NCI-H2196 (cell line): Measurements from ENCODE around the gene SLC46A1.

ENCODE experiments used
- DNase-seq: peaks from one replicate; lab custom pipeline; 2025; ENCODE audit not compliant: unreplicated experiment; lab: John Stamatoyannopoulos, UW

Gene SLC46A1

GRCh38 chr17:28404461-28404811 lies 1.6 kb downstream of the SLC46A1 start:
- no peak for DNase-seq

DNA sequence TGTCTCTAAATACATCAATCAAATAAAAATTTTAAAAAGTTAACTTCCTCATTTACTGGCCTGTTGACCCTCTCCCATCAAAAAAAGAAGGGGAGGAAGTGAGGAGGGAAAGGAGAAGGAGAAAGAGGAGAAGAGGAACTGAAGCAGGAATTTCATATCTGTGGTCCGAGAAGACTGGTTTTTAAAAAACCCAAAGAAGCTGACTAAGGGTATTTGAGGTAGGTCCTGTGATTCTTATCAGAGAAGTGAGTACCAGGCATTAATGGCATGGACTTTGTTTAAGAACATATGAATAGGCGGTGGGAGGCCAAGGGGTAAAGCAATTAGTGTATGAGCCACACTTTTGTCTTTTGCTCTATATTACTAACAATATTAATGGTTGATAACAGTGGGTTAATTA lies 2.0 kb downstream of the SLC46A1 start:
- no peak for DNase-seq

DNA sequence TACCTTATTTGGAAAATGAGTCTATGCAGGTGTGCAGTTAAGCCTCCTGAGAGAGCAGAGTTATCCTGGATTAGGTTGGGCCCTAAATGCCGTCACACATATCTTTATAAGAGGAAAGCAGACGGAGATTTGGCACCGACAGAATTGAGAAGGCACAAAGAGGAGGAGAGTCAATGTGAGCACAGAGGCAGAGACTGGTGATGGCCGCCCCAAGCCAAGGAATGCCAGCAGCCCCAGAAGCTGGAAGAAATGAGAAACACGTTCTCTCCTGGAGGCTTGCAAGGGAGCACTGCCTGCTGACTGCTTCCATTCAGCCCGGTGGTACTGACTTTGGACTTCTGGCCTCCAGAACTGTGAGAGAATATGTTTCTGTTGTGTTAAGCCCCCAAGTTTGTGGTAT lies 3.2 kb downstream of the SLC46A1 start:
- no peak for DNase-seq

DNA sequence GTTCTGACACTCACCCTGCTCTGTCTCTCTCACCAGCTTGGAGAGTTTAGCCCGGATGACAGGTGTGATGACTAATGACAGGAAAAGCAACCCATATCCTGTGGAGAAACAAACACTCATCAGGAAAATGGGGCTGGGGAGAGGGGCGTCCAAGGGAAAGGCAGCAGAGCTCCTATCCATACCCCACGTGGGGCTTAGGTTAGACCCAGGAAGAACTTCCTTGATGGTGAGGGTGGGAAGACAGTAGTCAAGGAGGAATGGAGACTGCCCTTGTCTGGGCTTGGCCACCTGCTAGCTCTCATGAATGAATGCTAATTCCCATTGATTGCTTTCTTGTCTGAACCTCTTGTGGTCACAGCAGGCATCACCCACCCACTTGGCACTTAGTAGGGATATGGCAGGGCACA lies 3.8 kb downstream of the SLC46A1 start:
- no peak for DNase-seq

- no peak for DNase-seq
Measured at GRCh38 chr17:28399808-28400207, 6.2 kb downstream of the SLC46A1 start.

- no peak for DNase-seq
Measured at GRCh38 chr17:28398280-28398981, 7.6 kb downstream of the SLC46A1 start.

- DNase-seq: no peak
Measured at GRCh38 chr17:28397687-28398279, 8.2 kb downstream of the SLC46A1 start.

- DNase-seq: no peak
Measured at GRCh38 chr17:28397275-28397674, 8.7 kb downstream of the SLC46A1 start.

DNA sequence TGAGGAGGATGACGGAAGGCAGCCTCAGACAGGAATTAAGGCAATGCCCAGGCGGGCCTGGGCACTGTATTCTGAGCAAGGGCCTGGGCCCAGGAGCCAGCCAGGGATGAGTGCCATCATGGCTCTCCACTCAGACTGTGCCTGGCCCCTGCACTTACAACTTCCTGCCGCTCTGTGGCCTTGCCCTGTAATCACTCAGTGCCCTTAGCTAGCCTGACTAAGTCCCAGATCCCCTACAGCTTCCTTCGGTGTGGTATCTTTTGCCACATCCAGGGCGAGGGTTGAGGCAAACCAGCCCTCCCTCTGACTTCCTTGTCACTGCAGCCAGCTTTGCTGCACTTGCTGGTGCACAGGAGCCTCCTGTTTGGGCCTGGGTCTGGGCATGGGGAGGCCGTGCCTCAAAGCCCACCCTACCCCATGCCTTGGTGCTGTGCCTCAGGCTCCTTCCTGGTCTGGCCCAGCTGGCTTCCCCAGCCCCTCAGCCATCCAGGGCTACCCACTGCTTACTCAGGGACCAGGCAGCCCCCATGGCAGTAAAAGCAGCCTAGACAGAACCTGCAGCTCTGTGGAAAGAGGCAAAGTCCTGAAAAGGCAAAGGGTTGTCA lies 9.3 kb downstream of the SLC46A1 start:
- DNase-seq: no peak

GRCh38 chr17:28395968-28396367 lies 10.0 kb downstream of the SLC46A1 start:
- no peak for DNase-seq

DNA sequence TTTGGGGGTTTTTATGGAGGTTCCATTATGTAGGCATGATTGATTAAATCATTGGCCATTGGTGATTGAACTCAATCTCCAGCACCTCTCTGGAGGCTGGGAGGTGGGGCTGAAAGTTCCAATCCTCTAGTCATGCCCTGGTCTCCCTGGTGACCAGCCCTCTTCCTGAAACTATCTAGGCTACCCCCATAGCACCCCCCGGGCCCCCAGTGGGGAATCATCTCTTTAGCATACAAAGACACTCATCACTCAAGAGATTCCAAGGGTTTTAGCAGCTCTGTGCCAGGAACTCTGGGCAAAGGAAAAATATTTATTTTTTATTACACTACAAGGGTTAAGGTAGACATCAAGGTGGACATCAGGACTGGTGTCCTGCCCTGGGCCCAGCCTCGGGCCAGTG lies 10.6 kb downstream of the SLC46A1 start:
- no peak for DNase-seq

DNA sequence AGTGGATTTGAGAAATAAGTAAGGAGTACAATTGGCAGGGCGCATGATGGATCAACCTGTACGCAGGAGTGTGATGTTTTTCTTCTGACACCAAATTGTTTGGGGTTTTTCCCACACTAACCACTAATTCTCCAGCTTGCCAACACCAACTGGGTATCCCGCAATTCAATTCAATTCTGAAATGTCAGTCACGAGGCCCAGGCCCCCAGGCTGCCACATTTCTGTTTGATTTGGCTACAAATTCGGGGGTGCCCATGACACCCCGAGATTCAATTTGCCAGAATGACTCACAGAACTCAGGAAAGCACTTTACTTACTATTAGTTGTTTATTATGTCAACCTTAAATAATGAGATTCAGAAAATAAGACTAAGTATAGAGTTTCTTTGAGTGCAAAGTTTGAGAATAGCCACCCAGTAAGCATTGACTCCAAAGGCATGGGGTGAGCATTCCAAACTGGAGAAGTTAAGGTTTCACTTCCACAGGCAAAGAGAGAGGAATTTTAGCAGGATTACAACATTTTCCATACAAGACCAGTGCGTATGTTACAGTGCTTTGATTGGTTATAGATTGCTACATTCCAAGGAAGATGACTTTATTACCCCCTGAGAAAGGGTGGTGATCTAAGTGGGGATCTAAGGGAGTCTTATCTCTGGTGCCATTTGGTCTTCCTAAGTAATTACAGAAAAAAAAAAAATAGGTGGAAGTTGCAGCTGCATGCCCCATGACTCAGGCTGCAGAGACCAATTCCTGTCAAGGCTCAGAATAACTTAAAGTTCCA lies 11.5 kb downstream of the SLC46A1 start:
- no peak for DNase-seq

DNA sequence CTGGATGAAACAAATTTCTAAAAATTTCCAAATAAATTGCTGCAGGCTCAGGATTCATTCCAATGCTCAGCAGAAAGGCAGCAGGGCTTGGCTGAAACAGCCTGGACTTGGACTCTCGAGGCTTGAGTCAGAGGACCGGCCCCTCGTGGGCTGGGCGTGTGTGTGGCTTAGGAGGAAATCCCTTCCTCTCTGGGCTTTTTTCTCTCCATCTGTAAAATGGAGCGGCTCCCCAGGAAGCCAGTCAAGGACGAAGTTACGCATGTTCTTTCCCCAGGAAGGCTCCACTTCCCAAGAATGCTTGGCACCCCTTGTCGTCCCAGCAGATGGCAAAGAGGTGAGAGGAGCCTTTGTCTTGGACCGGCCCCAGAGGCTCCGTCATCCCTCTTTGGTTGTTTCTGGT lies 13.5 kb downstream of the SLC46A1 start:
- no peak for DNase-seq

GRCh38 chr17:28391401-28391800 lies 14.6 kb downstream of the SLC46A1 start:
- DNase-seq: no peak

- DNase-seq: no peak
Measured at GRCh38 chr17:28390984-28391383, 15.0 kb downstream of the SLC46A1 start.

GRCh38 chr17:28390563-28390962 lies 15.4 kb downstream of the SLC46A1 start:
- DNase-seq: no peak

GRCh38 chr17:28390141-28390540 lies 15.9 kb downstream of the SLC46A1 start:
- DNase-seq: no peak

DNA sequence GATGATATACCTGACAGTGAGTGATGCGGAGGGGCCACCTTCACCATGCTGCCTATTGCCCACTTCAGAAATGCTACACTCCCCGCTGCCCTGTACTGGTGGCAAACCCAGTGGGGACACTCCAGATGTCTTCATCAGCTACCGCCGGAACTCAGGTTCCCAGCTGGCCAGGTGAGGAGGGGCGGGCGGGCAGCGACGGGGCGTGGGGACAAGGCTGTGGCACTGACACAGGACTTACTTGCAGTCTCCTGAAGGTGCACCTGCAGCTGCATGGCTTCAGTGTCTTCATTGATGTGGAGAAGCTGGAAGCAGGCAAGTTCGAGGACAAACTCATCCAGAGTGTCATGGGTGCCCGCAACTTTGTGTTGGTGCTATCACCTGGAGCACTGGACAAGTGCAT lies 17.9 kb downstream of the SLC46A1 start:
- DNase-seq: no peak

DNA sequence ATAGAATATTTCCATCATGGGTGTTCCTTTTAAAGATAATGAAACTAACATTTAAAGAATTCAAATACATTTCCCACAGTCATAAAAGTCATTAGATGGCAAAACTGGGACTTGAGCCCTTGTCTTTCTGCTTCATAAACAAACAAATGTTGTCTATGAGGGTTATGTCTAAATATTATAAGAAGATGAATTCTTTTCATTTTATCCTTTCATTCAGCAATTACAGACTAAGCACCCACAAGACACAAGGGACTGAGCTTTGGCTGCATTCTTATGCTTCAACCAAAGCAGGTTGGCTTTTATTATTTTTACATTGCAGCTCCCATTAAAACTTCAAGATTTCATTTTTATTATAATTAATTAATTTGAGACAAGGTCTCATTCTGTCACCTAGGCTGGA lies 19.6 kb downstream of the SLC46A1 start:
- no peak for DNase-seq

GRCh38 chr17:28385406-28385805 lies 20.6 kb downstream of the SLC46A1 start:
- DNase-seq: no peak

DNA sequence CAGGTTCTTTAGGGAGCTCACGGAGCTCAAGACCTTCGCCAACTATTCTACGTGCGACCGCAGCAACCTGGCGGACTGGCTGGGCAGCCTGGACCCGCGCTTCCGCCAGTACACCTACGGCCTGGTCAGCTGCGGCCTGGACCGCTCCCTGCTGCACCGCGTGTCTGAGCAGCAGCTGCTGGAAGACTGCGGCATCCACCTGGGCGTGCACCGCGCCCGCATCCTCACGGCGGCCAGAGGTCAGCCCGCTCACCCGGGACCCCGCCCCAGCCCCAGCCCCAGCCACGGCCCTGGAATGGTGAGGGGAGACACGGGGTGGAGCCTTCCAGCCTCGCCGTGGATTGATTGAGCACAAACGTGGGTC lies 21.0 kb downstream of the SLC46A1 start:
- no peak for DNase-seq
